B cell (primary cell): Measurements from ENCODE around the gene MAU2. TPM values are rescaled to one million over a fixed set of nuclear protein-coding genes. Genes with fewer than 3 reads are reported as not detected.

Experiments
- ATAC-seq: fragments of 200-7000 bp; cut with Tn5 transposase; one replicate; pipeline ENCODE4 v1.10.0; 2021; ENCODE audit warnings: low read depth, mild to moderate bottlenecking, moderate number of reproducible peaks, moderate library complexity
- CTCF ChIA-PET: fragments of 350-600 bp; sonication (Branson Sonifier 250); formaldehyde crosslinking; loops from one replicate; lab custom pipeline; 2021; ENCODE audit warnings: antibody characterized with exemption, inconsistent platforms; lab: Charles Lee
- POLR2A ChIA-PET: fragments of 350-600 bp; sonication (Branson Sonifier 250); formaldehyde crosslinking; loops from one replicate; lab custom pipeline; 2021; ENCODE audit warnings: antibody characterized with exemption; lab: Charles Lee
- DNase-seq: peaks from one replicate; pipeline ENCODE4 v3.0.0; 2013
- H2AFZ ChIP-seq: 2 replicates; pipeline ENCODE4 v1.6.1; 2012; ENCODE audit warnings: mild to moderate bottlenecking, low read depth, low read length; ENCODE audit not compliant: insufficient read depth, poor library complexity, severe bottlenecking
- H3K27ac ChIP-seq, 2 donors: 1 replicate in 1 of 2; 2 replicates in 1 of 2; pipeline ENCODE4 v1.5.1; 2012 to 2013; ENCODE audit warnings: low read length in 2 of 2, mild to moderate bottlenecking in 2 of 2, moderate library complexity in 1 of 2
- H3K27me3 ChIP-seq, 4 experiments: fragments of 200-600 bp in 1 of 4; sonication (generic) in 1 of 4; replicated peaks in 1 of 4; 1 replicate in 2 of 4; 2 replicates in 2 of 4; pipeline versions ENCODE4 v1.6.1 to v1.7.0; 2013 to 2016; ENCODE audit warnings: low read length in 3 of 4, mild to moderate bottlenecking in 2 of 4, mixed read lengths in 1 of 4, moderate library complexity in 1 of 4; ENCODE audit not compliant: insufficient read depth in 4 of 4, control insufficient read depth in 3 of 4; ENCODE audit errors: control extremely low read depth in 1 of 4
- H3K36me3 ChIP-seq, 2 experiments: replicated peaks in 1 of 2; 1 replicate in 1 of 2; 2 replicates in 1 of 2; pipeline versions ENCODE4 v1.6.1 to v1.7.1; 2013; ENCODE audit warnings: low read length in 1 of 2; ENCODE audit not compliant: insufficient read depth in 2 of 2, control insufficient read depth in 1 of 2; ENCODE audit errors: control extremely low read depth in 1 of 2, extremely low read depth in 1 of 2
- H3K4me1 ChIP-seq, 2 donors: fragments of 200-600 bp in 1 of 2; sonication (generic) in 1 of 2; 1 replicate in 1 of 2; 2 replicates in 1 of 2; pipeline versions ENCODE4 v1.5.1 to v1.6.1; 2013 to 2017; ENCODE audit warnings: low read length in 2 of 2; ENCODE audit not compliant: control insufficient read depth in 2 of 2, insufficient read depth in 2 of 2
- H3K4me2 ChIP-seq: replicated peaks from 2 replicates; pipeline ENCODE3; 2012; ENCODE audit warnings: mild to moderate bottlenecking, low read depth, low read length; ENCODE audit not compliant: poor library complexity, severe bottlenecking
- H3K4me3 ChIP-seq, 5 experiments: fragments of 200-600 bp in 1 of 5; sonication (generic) in 1 of 5; 1 replicate in 3 of 5; 2 replicates in 2 of 5; pipeline versions ENCODE4 v1.5.1 to v1.7.0; 2011 to 2016; ENCODE audit warnings: low read length in 4 of 5, mild to moderate bottlenecking in 4 of 5, low read depth in 2 of 5, control low read depth in 1 of 5, moderate library complexity in 1 of 5; ENCODE audit not compliant: insufficient read depth in 1 of 5; ENCODE audit errors: control extremely low read depth in 1 of 5, extremely low read depth in 1 of 5
- H3K79me2 ChIP-seq: fragments of 200-600 bp; sonication (generic); one replicate; pipeline ENCODE4 v1.6.0; 2016; ENCODE audit warnings: low read length; ENCODE audit not compliant: control insufficient read depth, insufficient read depth
- H3K9ac ChIP-seq: fragments of 200-600 bp; sonication (generic); 2 replicates; pipeline ENCODE4 v1.6.1; 2017; ENCODE audit warnings: mild to moderate bottlenecking, low read length, moderate library complexity
- H3K9me3 ChIP-seq, 3 donors: one replicate each; pipeline versions ENCODE4 v1.6.1 to v1.7.1; 2013; ENCODE audit warnings: low read length in 2 of 3; ENCODE audit not compliant: control insufficient read depth in 2 of 3, insufficient read depth in 1 of 3; ENCODE audit errors: control extremely low read depth in 1 of 3
- H4K20me1 ChIP-seq: 2 replicates; pipeline ENCODE4 v1.6.0; 2012; ENCODE audit warnings: mild to moderate bottlenecking, low read length; ENCODE audit not compliant: insufficient read depth, control insufficient read depth, poor library complexity, severe bottlenecking
- H3K27ac Mint-ChIP-seq: one replicate; pipeline ENCODE4 v1.8.0; 2021; ENCODE audit warnings: mixed read lengths
- H3K27me3 Mint-ChIP-seq: one replicate; pipeline ENCODE4 v1.8.0; 2021; ENCODE audit warnings: mixed read lengths
- H3K4me1 Mint-ChIP-seq: one replicate; pipeline ENCODE4 v1.8.0; 2021; ENCODE audit warnings: mixed read lengths
- H3K4me3 Mint-ChIP-seq: one replicate; pipeline ENCODE4 v1.8.0; 2021; ENCODE audit warnings: mixed read lengths
- H3K9me3 Mint-ChIP-seq: one replicate; pipeline ENCODE4 v1.8.0; 2022; ENCODE audit warnings: mixed read lengths; ENCODE audit not compliant: insufficient read depth
- CTCF ChIP-seq: fragments of 200-600 bp; IDR thresholded peaks from one replicate; pipeline ENCODE4 v1.8.0; 2022; ENCODE audit warnings: antibody characterized with exemption, mild to moderate bottlenecking
- EZH2 ChIP-seq: IDR thresholded peaks from 2 replicates; pipeline ENCODE4 v1.6.1; 2012; ENCODE audit warnings: borderline replicate concordance, low read depth, mild to moderate bottlenecking, moderate library complexity, low read length; ENCODE audit not compliant: insufficient read depth, poor library complexity, severe bottlenecking
- WGBS: methylation state at CpG from one replicate; pipeline ENCODE4 v1.1.5; 2013; ENCODE audit warnings: missing lambda C conversion rate; ENCODE audit not compliant: insufficient coverage; 5-methylcytosine and 5-hydroxymethylcytosine counted together
- intact Hi-C: fragments of 100-400 bp; cut with micrococcal nuclease; formaldehyde crosslinking; loops from one replicate; pipeline ENCODE4 v1.10.0; 2022
- polyA plus RNA-seq: library from polyadenylated mRNA; depleted of rRNA; stranded (reverse); fragments of >200 nt; gene quantifications from 2 replicates; pipeline ENCODE4 v1.2.3, GENCODE V29; 2012
- total RNA-seq, 2 donors: library from RNA; stranded (reverse); fragments of 120-200 nt in 1 of 2; gene quantifications; 1 replicate in 1 of 2; 2 replicates in 1 of 2; pipeline versions ENCODE4 v1.2.3 to v1.2.4, GENCODE V29; 2013 to 2022

The MAU2 gene
- total and polyA plus RNA-seq, 2 donors (not counting 1 experiment from before 2014, with no cell fraction given), result 87.7 to 199 TPM

- Histone ChIP-seq H3K9me3 (no peaks in the 10 kb centered on the region), H3K79me2 (peaks cover 87% of the 10 kb centered on the region), H3K4me3 (no peak overlapping the region), H3K36me3 (peaks cover 0 to 52% of the 10 kb centered on the region in 2 experiments), H3K27me3 (no peaks in the 10 kb centered on the region), H3K4me2 (no peak overlapping the region), H3K27ac (no peak overlapping the region), H2AFZ (no peak overlapping the region), H3K4me1 (no peaks in the 10 kb centered on the region), H3K9ac (no peak overlapping the region), H4K20me1 (peaks cover 66% of the 10 kb centered on the region)
- ChIA-PET POLR2A (no interaction called here), CTCF (no interaction called here)
- no peak overlapping the region for H3K4me3 Mint-ChIP-seq
- ATAC-seq (no peak), DNase-seq (no peak)
- H3K27me3 Mint-ChIP-seq, result no peaks in the 10 kb centered on the region
- TF ChIP-seq CTCF, result no peak
- no peak for TF ChIP-seq EZH2
- WGBS, result 100% methylated on average over 3 of the region's 3 CpGs
- no peaks in the 10 kb centered on the region for H3K9me3 Mint-ChIP-seq
- no peak overlapping the region for H3K27ac Mint-ChIP-seq
- H3K4me1 Mint-ChIP-seq, result peaks cover 3% of the 10 kb centered on the region
- intact Hi-C loops, result no loop called here
Observed at GRCh38 chr19:19334989-19335344, 14.3 kb downstream of the MAU2 start.

- no peaks in the 10 kb centered on the region for H3K9me3 ChIP-seq
- H3K4me1 Mint-ChIP-seq, result peaks cover 3% of the 10 kb centered on the region
- 90% methylated on average over 14 of the region's 16 CpGs for WGBS
- no peak overlapping the region for H3K27ac ChIP-seq
- TF ChIP-seq EZH2, result no peak
- no peak for TF ChIP-seq CTCF
- no peak overlapping the region for H3K4me2 ChIP-seq
- no peak overlapping the region for H3K4me3 Mint-ChIP-seq
- peaks cover 81% of the 10 kb centered on the region for H3K79me2 ChIP-seq
- no peak overlapping the region for H3K4me3 ChIP-seq
- ATAC-seq, result no peak
- CTCF ChIA-PET, result interaction anchor here (0.8 kb wide), 1 partner anchor 106 kb away, joined by 3 read pairs; no protein-coding TSS in a partner anchor
- H3K9me3 Mint-ChIP-seq, result no peaks in the 10 kb centered on the region
- no peaks in the 10 kb centered on the region for H3K27me3 ChIP-seq
- H2AFZ ChIP-seq, result no peak overlapping the region
- peak overlapping the region; percentile 53 for H3K27ac Mint-ChIP-seq
- peaks cover 62% of the 10 kb centered on the region for H4K20me1 ChIP-seq
- intact Hi-C loops, result no loop called here
- no peak overlapping the region for H3K9ac ChIP-seq
- no peaks in the 10 kb centered on the region for H3K27me3 Mint-ChIP-seq
- no peak for DNase-seq
- H3K36me3 ChIP-seq, result peaks cover 0 to 47% of the 10 kb centered on the region in 2 experiments
- POLR2A ChIA-PET, result no interaction called here
- H3K4me1 ChIP-seq, result no peaks in the 10 kb centered on the region
Observed at GRCh38 chr19:19335408-19336158, 15.0 kb downstream of the MAU2 start.
